Measurements from ENCODE around the gene SNCA.

Gene SNCA

DNA sequence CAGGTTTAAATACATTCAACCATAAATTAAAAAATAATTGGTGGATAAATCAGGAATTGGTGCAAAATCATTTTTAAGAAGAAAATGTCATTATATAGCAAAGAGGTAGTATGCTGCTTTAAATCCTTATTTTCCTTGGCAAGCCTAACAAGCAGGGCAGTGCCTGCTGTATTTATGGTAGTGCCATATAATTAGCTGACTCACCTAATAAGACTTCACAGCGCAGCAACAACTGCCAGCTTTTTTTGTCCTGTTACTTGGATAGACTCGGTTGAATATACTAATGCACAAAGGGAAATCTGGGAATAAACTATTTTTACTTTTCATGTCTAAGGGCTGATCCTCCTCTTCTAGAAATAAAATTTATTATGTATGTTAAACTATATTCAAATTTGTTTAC is 99.1 kb downstream of the SNCA start:
- Histone ChIP-seq H2BK12ac (ENCODE audit: low read length in 2 of 2) (no peak overlapping the region), H3K4me2 (ENCODE audit: low read length, poor library complexity, severe bottlenecking) (no peak overlapping the region), H3K18ac (ENCODE audit: low read depth in 1 of 2, low read length in 2 of 2) (no peak overlapping the region), H2AK5ac (ENCODE audit: low read length, severe bottlenecking) (no peak overlapping the region), H3K14ac (ENCODE audit: low read length in 2 of 2) (no peak overlapping the region), H3K36me3 (ENCODE audit: control insufficient read depth in 1 of 2, insufficient read depth in 2 of 2, low read depth in 1 of 2, low read length in 2 of 2) (no peaks in the 10 kb centered on the region), H4K8ac (ENCODE audit: low read length) (no peak overlapping the region), H2BK120ac (ENCODE audit: low read depth, low read length) (no peak overlapping the region), H3K9ac (ENCODE audit: low read length) (no peak overlapping the region), H2AFZ (ENCODE audit: low read depth, low read length) (no peak overlapping the region), H3K4ac (ENCODE audit: low read depth in 1 of 2, low read length in 2 of 2) (no peak overlapping the region), H3K79me1 (replicated peaks; ENCODE audit: low read length, poor library complexity, severe bottlenecking) (no peaks in the 10 kb centered on the region), H3K23ac (ENCODE audit: low read length in 2 of 2) (no peak overlapping the region), H3K27ac (ENCODE audit: low read length, poor library complexity, severe bottlenecking) (no peak overlapping the region), H3K4me1 (ENCODE audit: control insufficient read depth, insufficient read depth, low read depth, low read length) (no peaks in the 10 kb centered on the region), H2BK5ac (ENCODE audit: low read depth, low read length, poor library complexity, severe bottlenecking) (no peak overlapping the region), H3K27me3 (ENCODE audit: control insufficient read depth in 1 of 2, insufficient read depth in 1 of 2, low read length in 2 of 2) (no peaks in the 10 kb centered on the region), H2BK15ac (ENCODE audit: low read depth, poor library complexity, severe bottlenecking) (no peak overlapping the region), H4K91ac (ENCODE audit: low read length) (no peak overlapping the region), H3K4me3 (ENCODE audit: insufficient read depth in 1 of 2, low read depth in 1 of 2, low read length in 2 of 2) (no peak overlapping the region), H3K9me3 (ENCODE audit: control insufficient read depth, low read length) (no peaks in the 10 kb centered on the region)
- DNase-seq, result no peak
- no CpG with 5 or more reads among the region's 2 CpGs for WGBS

DNA sequence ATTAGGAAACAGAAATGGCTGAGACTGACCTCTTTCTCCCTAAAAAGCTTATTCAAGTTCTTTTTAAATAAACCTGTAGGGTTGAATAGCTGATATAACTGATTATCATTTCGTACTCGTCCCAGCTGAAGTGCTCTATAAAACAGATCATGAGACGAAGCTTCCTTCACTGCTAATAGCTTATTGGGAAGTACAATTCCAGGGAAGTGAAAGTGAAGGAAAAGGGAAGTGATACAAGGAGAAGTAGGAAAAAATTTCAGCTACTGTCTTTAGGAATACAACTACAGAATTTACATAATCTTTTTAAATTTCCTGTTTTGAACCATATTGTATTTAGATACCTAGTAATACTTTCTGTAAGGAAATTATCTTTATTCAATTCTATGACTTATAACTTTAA is 103.0 kb downstream of the SNCA start:
- Histone ChIP-seq H3K14ac (ENCODE audit: low read length in 2 of 2) (no peak overlapping the region), H3K27ac (ENCODE audit: low read length, poor library complexity, severe bottlenecking) (no peak overlapping the region), H2AFZ (ENCODE audit: low read depth, low read length) (no peak overlapping the region), H4K91ac (ENCODE audit: low read length) (no peak overlapping the region), H3K36me3 (ENCODE audit: control insufficient read depth in 1 of 2, insufficient read depth in 2 of 2, low read depth in 1 of 2, low read length in 2 of 2) (no peaks in the 10 kb centered on the region), H3K79me1 (replicated peaks; ENCODE audit: low read length, poor library complexity, severe bottlenecking) (no peaks in the 10 kb centered on the region), H2AK5ac (ENCODE audit: low read length, severe bottlenecking) (no peak overlapping the region), H3K4me1 (ENCODE audit: control insufficient read depth, insufficient read depth, low read depth, low read length) (no peaks in the 10 kb centered on the region), H3K4me2 (ENCODE audit: low read length, poor library complexity, severe bottlenecking) (no peak overlapping the region), H3K27me3 (ENCODE audit: control insufficient read depth in 1 of 2, insufficient read depth in 1 of 2, low read length in 2 of 2) (no peaks in the 10 kb centered on the region), H2BK5ac (ENCODE audit: low read depth, low read length, poor library complexity, severe bottlenecking) (no peak overlapping the region), H4K8ac (ENCODE audit: low read length) (no peak overlapping the region), H3K4me3 (ENCODE audit: insufficient read depth in 1 of 2, low read depth in 1 of 2, low read length in 2 of 2) (no peak overlapping the region), H2BK12ac (ENCODE audit: low read length in 2 of 2) (no peak overlapping the region), H3K4ac (ENCODE audit: low read depth in 1 of 2, low read length in 2 of 2) (no peak overlapping the region), H3K23ac (ENCODE audit: low read length in 2 of 2) (no peak overlapping the region), H3K9ac (ENCODE audit: low read length) (no peak overlapping the region), H3K18ac (ENCODE audit: low read depth in 1 of 2, low read length in 2 of 2) (no peak overlapping the region), H2BK120ac (ENCODE audit: low read depth, low read length) (no peak overlapping the region), H3K9me3 (ENCODE audit: control insufficient read depth, low read length) (no peaks in the 10 kb centered on the region), H2BK15ac (ENCODE audit: low read depth, poor library complexity, severe bottlenecking) (no peak overlapping the region)
- 94% methylated on average over 3 of the region's 3 CpGs for WGBS
- no peak for DNase-seq

DNA sequence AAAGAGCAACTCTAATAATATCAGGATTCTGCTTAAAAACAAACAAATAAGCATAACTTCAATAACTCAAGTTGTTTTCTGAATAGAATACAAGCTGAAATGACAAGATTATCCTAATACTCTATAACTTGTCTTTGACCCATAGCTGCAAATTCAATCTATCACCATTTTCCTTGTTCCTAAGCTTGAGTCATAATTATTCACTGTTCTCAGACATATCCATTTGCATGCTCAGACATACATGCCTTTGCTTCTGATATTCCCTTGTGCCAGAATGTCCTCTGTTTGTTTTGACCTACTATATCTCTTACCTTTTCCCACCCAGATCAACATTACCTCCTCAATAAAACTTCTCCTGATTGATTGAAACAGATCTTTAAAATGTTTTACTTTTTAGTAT is 109.7 kb downstream of the SNCA start:
- H3K9me3 ChIP-seq (ENCODE audit: control insufficient read depth, low read length), result no peaks in the 10 kb centered on the region
- no peak overlapping the region for H2BK120ac ChIP-seq (ENCODE audit: low read depth, low read length)
- H3K36me3 ChIP-seq (ENCODE audit: control insufficient read depth in 1 of 2, insufficient read depth in 2 of 2, low read depth in 1 of 2, low read length in 2 of 2), result no peaks in the 10 kb centered on the region
- H2BK15ac ChIP-seq (ENCODE audit: low read depth, poor library complexity, severe bottlenecking), result no peak overlapping the region
- no peak overlapping the region for H3K4ac ChIP-seq (ENCODE audit: low read depth in 1 of 2, low read length in 2 of 2)
- H2BK12ac ChIP-seq (ENCODE audit: low read length in 2 of 2), result no peak overlapping the region
- H2AK5ac ChIP-seq (ENCODE audit: low read length, severe bottlenecking), result no peak overlapping the region
- H2BK5ac ChIP-seq (ENCODE audit: low read depth, low read length, poor library complexity, severe bottlenecking), result no peak overlapping the region
- DNase-seq, result no peak
- H3K18ac ChIP-seq (ENCODE audit: low read depth in 1 of 2, low read length in 2 of 2), result no peak overlapping the region
- H3K27me3 ChIP-seq (ENCODE audit: control insufficient read depth in 1 of 2, insufficient read depth in 1 of 2, low read length in 2 of 2), result no peaks in the 10 kb centered on the region
- no peak overlapping the region for H3K9ac ChIP-seq (ENCODE audit: low read length)
- no peak overlapping the region for H3K23ac ChIP-seq (ENCODE audit: low read length in 2 of 2)
- H3K4me2 ChIP-seq (ENCODE audit: low read length, poor library complexity, severe bottlenecking), result no peak overlapping the region
- H4K8ac ChIP-seq (ENCODE audit: low read length), result no peak overlapping the region
- no peak overlapping the region for H4K91ac ChIP-seq (ENCODE audit: low read length)
- H3K14ac ChIP-seq (ENCODE audit: low read length in 2 of 2), result no peak overlapping the region
- H3K79me1 ChIP-seq (replicated peaks; ENCODE audit: low read length, poor library complexity, severe bottlenecking), result no peaks in the 10 kb centered on the region
- H2AFZ ChIP-seq (ENCODE audit: low read depth, low read length), result no peak overlapping the region
- no peak overlapping the region for H3K4me3 ChIP-seq (ENCODE audit: insufficient read depth in 1 of 2, low read depth in 1 of 2, low read length in 2 of 2)
- no peak overlapping the region for H3K27ac ChIP-seq (ENCODE audit: low read length, poor library complexity, severe bottlenecking)
- H3K4me1 ChIP-seq (ENCODE audit: control insufficient read depth, insufficient read depth, low read depth, low read length), result no peaks in the 10 kb centered on the region

DNA sequence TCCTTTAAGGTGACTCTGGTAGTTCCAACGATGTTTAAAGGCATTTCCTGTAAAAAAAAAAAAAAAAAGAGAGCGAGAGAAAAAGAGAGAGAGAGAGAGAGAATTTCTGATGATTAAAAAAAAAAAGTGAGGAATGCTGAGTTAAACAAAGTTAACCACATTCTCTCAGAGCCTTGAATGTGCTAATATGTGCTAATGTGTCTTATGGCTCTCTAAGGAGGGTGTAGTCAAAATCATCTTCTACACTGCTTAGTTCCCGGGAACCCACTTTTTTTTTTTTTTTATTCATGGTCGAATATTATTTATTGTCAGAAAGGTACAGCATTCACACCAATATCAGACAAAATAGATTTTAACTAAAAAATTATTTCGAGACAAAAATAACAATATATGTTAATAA is 111.7 kb downstream of the SNCA start:
- H2BK12ac ChIP-seq (ENCODE audit: low read length in 2 of 2), result no peak overlapping the region
- no peaks in the 10 kb centered on the region for H3K27me3 ChIP-seq (ENCODE audit: control insufficient read depth in 1 of 2, insufficient read depth in 1 of 2, low read length in 2 of 2)
- H3K23ac ChIP-seq (ENCODE audit: low read length in 2 of 2), result no peak overlapping the region
- H3K9ac ChIP-seq (ENCODE audit: low read length), result no peak overlapping the region
- H3K4me2 ChIP-seq (ENCODE audit: low read length, poor library complexity, severe bottlenecking), result no peak overlapping the region
- no peak overlapping the region for H4K8ac ChIP-seq (ENCODE audit: low read length)
- no peak overlapping the region for H2BK5ac ChIP-seq (ENCODE audit: low read depth, low read length, poor library complexity, severe bottlenecking)
- no peak overlapping the region for H3K4me3 ChIP-seq (ENCODE audit: insufficient read depth in 1 of 2, low read depth in 1 of 2, low read length in 2 of 2)
- no peak overlapping the region for H2AK5ac ChIP-seq (ENCODE audit: low read length, severe bottlenecking)
- no peaks in the 10 kb centered on the region for H3K4me1 ChIP-seq (ENCODE audit: control insufficient read depth, insufficient read depth, low read depth, low read length)
- H4K91ac ChIP-seq (ENCODE audit: low read length), result no peak overlapping the region
- DNase-seq, result peak; percentile 39
- WGBS, result 7% methylated on average over 1 of the region's 5 CpGs
- H3K79me1 ChIP-seq (replicated peaks; ENCODE audit: low read length, poor library complexity, severe bottlenecking), result no peaks in the 10 kb centered on the region
- H2AFZ ChIP-seq (ENCODE audit: low read depth, low read length), result no peak overlapping the region
- H2BK120ac ChIP-seq (ENCODE audit: low read depth, low read length), result no peak overlapping the region
- H2BK15ac ChIP-seq (ENCODE audit: low read depth, poor library complexity, severe bottlenecking), result no peak overlapping the region
- no peak overlapping the region for H3K27ac ChIP-seq (ENCODE audit: low read length, poor library complexity, severe bottlenecking)
- H3K18ac ChIP-seq (ENCODE audit: low read depth in 1 of 2, low read length in 2 of 2), result no peak overlapping the region
- no peak overlapping the region for H3K14ac ChIP-seq (ENCODE audit: low read length in 2 of 2)
- no peaks in the 10 kb centered on the region for H3K9me3 ChIP-seq (ENCODE audit: control insufficient read depth, low read length)
- H3K36me3 ChIP-seq (ENCODE audit: control insufficient read depth in 1 of 2, insufficient read depth in 2 of 2, low read depth in 1 of 2, low read length in 2 of 2), result no peaks in the 10 kb centered on the region
- no peak overlapping the region for H3K4ac ChIP-seq (ENCODE audit: low read depth in 1 of 2, low read length in 2 of 2)

Data from mesenchymal stem cell (in vitro differentiated cells and primary cell).